ENCODE measurements around the gene CCSER1.

The CCSER1 gene

DNA sequence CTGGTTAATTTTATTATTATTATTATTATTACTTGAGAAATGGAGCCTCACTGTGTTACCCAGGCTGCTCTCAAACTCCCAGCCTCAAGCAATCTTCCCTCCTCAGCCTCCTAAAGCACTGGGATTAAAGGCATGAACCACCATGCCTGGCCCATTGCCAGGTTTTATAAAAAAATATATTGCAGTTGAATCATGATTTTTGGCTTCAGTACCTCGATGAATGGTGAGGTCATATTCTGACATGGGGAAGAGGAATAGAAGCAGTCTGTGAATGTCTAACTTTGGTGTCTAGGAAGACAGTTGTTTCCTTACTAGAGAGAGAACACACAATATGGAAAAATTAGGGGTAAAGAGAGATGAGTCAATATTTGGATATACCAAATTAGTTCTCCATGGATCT is 32.0 kb downstream of the CCSER1 start:
- no peak overlapping the region for H3K4me3 ChIP-seq (ENCODE audit: low read depth, low read length)
- ChIA-PET POLR2A (no interaction called here), CTCF (no interaction called here)
- TF ChIP-seq, protein P1, sequence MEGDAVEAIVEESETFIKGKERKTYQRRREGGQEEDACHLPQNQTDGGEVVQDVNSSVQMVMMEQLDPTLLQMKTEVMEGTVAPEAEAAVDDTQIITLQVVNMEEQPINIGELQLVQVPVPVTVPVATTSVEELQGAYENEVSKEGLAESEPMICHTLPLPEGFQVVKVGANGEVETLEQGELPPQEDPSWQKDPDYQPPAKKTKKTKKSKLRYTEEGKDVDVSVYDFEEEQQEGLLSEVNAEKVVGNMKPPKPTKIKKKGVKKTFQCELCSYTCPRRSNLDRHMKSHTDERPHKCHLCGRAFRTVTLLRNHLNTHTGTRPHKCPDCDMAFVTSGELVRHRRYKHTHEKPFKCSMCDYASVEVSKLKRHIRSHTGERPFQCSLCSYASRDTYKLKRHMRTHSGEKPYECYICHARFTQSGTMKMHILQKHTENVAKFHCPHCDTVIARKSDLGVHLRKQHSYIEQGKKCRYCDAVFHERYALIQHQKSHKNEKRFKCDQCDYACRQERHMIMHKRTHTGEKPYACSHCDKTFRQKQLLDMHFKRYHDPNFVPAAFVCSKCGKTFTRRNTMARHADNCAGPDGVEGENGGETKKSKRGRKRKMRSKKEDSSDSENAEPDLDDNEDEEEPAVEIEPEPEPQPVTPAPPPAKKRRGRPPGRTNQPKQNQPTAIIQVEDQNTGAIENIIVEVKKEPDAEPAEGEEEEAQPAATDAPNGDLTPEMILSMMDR (IDR thresholded peaks at IDR 0.05; ENCODE audit: insufficient read depth, low read length, missing control alignments) = no peak
- no peak for DNase-seq (ENCODE audit: low read depth, low spot score)

GRCh38 chr4:90160044-90160443 is 32.9 kb downstream of the CCSER1 start:
- TF ChIP-seq, protein P1 (IDR thresholded peaks at IDR 0.05; ENCODE audit: insufficient read depth, low read length, missing control alignments) = no peak
- no peak for DNase-seq (ENCODE audit: low read depth, low spot score)
- ChIA-PET CTCF (no interaction called here), POLR2A (no interaction called here)
- H3K4me3 ChIP-seq (ENCODE audit: low read depth, low read length) = no peak overlapping the region

GRCh38 chr4:90162566-90162965 is 35.4 kb downstream of the CCSER1 start:
- ChIA-PET CTCF (no interaction called here), POLR2A (no interaction called here)
- TF ChIP-seq, protein P1 (IDR thresholded peaks at IDR 0.05; ENCODE audit: insufficient read depth, low read length, missing control alignments) = no peak
- H3K4me3 ChIP-seq (ENCODE audit: low read depth, low read length) = no peak overlapping the region
- no peak for DNase-seq (ENCODE audit: low read depth, low spot score)

- ChIA-PET CTCF (no interaction called here), POLR2A (no interaction called here)
- no peak overlapping the region for H3K4me3 ChIP-seq (ENCODE audit: low read depth, low read length)
- DNase-seq (ENCODE audit: low read depth, low spot score) = no peak
- TF ChIP-seq, protein P1 (IDR thresholded peaks at IDR 0.05; ENCODE audit: insufficient read depth, low read length, missing control alignments) = no peak
Observed at GRCh38 chr4:90163872-90164271, 36.7 kb downstream of the CCSER1 start.

DNA sequence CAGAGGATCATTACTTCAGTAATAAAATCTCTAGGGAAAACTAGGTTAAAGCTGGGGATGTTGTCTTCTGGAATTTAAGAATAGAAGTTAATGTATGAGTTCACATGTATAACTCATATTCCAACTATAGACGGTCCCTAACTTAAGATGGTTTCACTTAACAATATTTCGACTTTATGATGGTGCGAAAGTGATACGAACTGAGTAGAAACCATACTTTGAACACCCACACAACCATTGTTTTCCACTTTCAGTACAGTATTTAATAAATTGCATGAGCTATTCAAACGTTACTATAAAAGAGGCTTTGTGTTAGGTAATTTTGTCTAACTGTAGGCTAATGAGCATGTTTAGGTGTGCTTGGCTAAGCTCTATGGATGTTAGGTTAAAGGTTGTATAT is 38.7 kb downstream of the CCSER1 start:
- no peak overlapping the region for H3K4me3 ChIP-seq (ENCODE audit: low read depth, low read length)
- ChIA-PET CTCF (no interaction called here), POLR2A (no interaction called here)
- no peak for DNase-seq (ENCODE audit: low read depth, low spot score)
- TF ChIP-seq, protein P1 (IDR thresholded peaks at IDR 0.05; ENCODE audit: insufficient read depth, low read length, missing control alignments) = no peak

DNA sequence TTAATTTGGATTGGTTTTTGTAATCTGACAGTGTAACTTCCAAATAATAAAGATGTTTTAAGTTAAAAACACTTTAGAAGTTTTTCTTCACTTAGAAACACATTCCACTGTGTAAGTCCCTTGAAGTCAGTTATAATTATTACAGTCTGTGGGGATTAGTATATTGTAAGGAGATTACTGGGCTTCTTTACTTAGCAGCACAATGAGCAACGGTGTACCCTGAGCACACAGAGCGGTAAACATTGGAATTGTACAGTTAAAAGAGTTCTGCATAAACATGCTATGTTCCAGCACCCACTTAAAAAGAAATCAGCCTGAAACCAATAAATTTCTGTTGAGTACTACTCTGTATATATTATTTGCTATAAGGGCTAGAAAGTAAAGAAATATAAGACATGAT is 44.3 kb downstream of the CCSER1 start:
- TF ChIP-seq, protein P1 (IDR thresholded peaks at IDR 0.05; ENCODE audit: insufficient read depth, low read length, missing control alignments) = no peak
- H3K4me3 ChIP-seq (ENCODE audit: low read depth, low read length) = no peak overlapping the region
- ChIA-PET POLR2A (no interaction called here), CTCF (no interaction called here)
- no peak for DNase-seq (ENCODE audit: low read depth, low spot score)

Measured in AG04449 (cell line).